H9 (cell line): Measurements from ENCODE around the gene PDE4B. TPM values are rescaled to one million over a fixed set of nuclear protein-coding genes. Genes with fewer than 3 reads are reported as not detected.

Experiments used
- DNase-seq: peaks from one replicate; pipeline ENCODE4 v3.0.0-alpha.2; 2017
- H2AFZ ChIP-seq: one replicate; pipeline ENCODE4 v1.6.1; 2013; ENCODE audit warnings: mild to moderate bottlenecking, low read length, control low read depth, moderate library complexity
- H2AK5ac ChIP-seq: 2 replicates; pipeline ENCODE4 v1.6.1; 2013; ENCODE audit warnings: low read length, control low read depth, mixed read lengths; ENCODE audit not compliant: insufficient read length
- H2BK120ac ChIP-seq: one replicate; pipeline ENCODE4 v1.6.1; 2013; ENCODE audit warnings: low read depth, mild to moderate bottlenecking, low read length, control low read depth, inconsistent platforms; ENCODE audit not compliant: poor library complexity, severe bottlenecking
- H2BK12ac ChIP-seq: 2 replicates; pipeline ENCODE4 v1.6.1; 2013; ENCODE audit warnings: low read length, control low read depth, mixed read lengths, low read depth; ENCODE audit not compliant: insufficient read length
- H2BK15ac ChIP-seq: 2 replicates; pipeline ENCODE4 v1.6.1; 2013; ENCODE audit warnings: low read depth, low read length, control low read depth
- H2BK20ac ChIP-seq: one replicate; pipeline ENCODE4 v1.6.1; 2013; ENCODE audit warnings: low read depth, mild to moderate bottlenecking, low read length, control low read depth, inconsistent platforms; ENCODE audit not compliant: poor library complexity, severe bottlenecking
- H2BK5ac ChIP-seq: 2 replicates; pipeline ENCODE4 v1.6.1; 2013; ENCODE audit warnings: low read length, control low read depth, mixed read lengths; ENCODE audit not compliant: insufficient read length
- H3K14ac ChIP-seq: 2 replicates; pipeline ENCODE4 v1.6.1; 2013; ENCODE audit warnings: low read length, control low read depth; ENCODE audit not compliant: insufficient read depth
- H3K18ac ChIP-seq: 2 replicates; pipeline ENCODE4 v1.6.1; 2013; ENCODE audit warnings: low read depth, mild to moderate bottlenecking, mixed read lengths, low read length, control low read depth; ENCODE audit not compliant: insufficient read length
- H3K23ac ChIP-seq: 2 replicates; pipeline ENCODE4 v1.6.1; 2013; ENCODE audit warnings: low read length, control low read depth, mixed read lengths, low read depth; ENCODE audit not compliant: insufficient read length
- H3K23me2 ChIP-seq: 2 replicates; pipeline ENCODE4 v1.6.1; 2013; ENCODE audit warnings: low read depth, mild to moderate bottlenecking, mixed read lengths, low read length, control low read depth; ENCODE audit not compliant: insufficient read length, poor library complexity, severe bottlenecking
- H3K27ac ChIP-seq: 2 replicates; pipeline ENCODE4 v1.5.1; 2013; ENCODE audit warnings: low read length, control low read depth, mixed read lengths, low read depth; ENCODE audit not compliant: insufficient read length
- H3K27me3 ChIP-seq: 2 replicates; pipeline ENCODE4 v1.6.1; 2013; ENCODE audit warnings: low read length, control low read depth, inconsistent platforms; ENCODE audit not compliant: insufficient read depth
- H3K4ac ChIP-seq: 2 replicates; pipeline ENCODE4 v1.6.1; 2013; ENCODE audit warnings: low read depth, mild to moderate bottlenecking, control low read depth, inconsistent platforms, low read length, moderate library complexity
- H3K4me1 ChIP-seq: 2 replicates; pipeline ENCODE4 v1.6.1; 2013; ENCODE audit warnings: low read length, control low read depth, inconsistent platforms; ENCODE audit not compliant: insufficient read depth
- H3K4me2 ChIP-seq: 2 replicates; pipeline ENCODE4 v1.6.1; 2013; ENCODE audit warnings: low read length, control low read depth, mixed read lengths; ENCODE audit not compliant: insufficient read length, insufficient read depth
- H3K56ac ChIP-seq: 2 replicates; pipeline ENCODE4 v1.6.1; 2013; ENCODE audit warnings: low read depth, mild to moderate bottlenecking, mixed read lengths, low read length, control low read depth; ENCODE audit not compliant: insufficient read length
- H3K79me1 ChIP-seq: 2 replicates; pipeline ENCODE4 v1.6.1; 2013; ENCODE audit warnings: low read depth, mild to moderate bottlenecking, moderate library complexity, low read length, control low read depth, inconsistent platforms; ENCODE audit not compliant: insufficient read depth, poor library complexity, severe bottlenecking
- H3K79me2 ChIP-seq: 2 replicates; pipeline ENCODE4 v1.6.1; 2013; ENCODE audit warnings: low read length, control low read depth, inconsistent platforms; ENCODE audit not compliant: insufficient read depth
- H3K9ac ChIP-seq: 2 replicates; pipeline ENCODE4 v1.6.1; 2013; ENCODE audit warnings: low read length, control low read depth, mixed read lengths; ENCODE audit not compliant: insufficient read length; ENCODE audit errors: extremely low read depth
- H3K9me3 ChIP-seq: one replicate; pipeline ENCODE4 v1.6.1; 2013; ENCODE audit warnings: low read depth, low read length, inconsistent platforms; ENCODE audit not compliant: control insufficient read depth
- H3T11ph ChIP-seq: one replicate; pipeline ENCODE4 v1.6.1; 2013; ENCODE audit warnings: mild to moderate bottlenecking, low read length, control low read depth, inconsistent platforms
- H4K20me1 ChIP-seq: one replicate; pipeline ENCODE4 v1.6.1; 2013; ENCODE audit not compliant: control insufficient read depth, insufficient read length, insufficient read depth
- H4K5ac ChIP-seq: 2 replicates; pipeline ENCODE4 v1.6.1; 2013; ENCODE audit warnings: low read depth, mild to moderate bottlenecking, mixed read lengths, low read length, control low read depth; ENCODE audit not compliant: insufficient read length
- H4K8ac ChIP-seq: replicated peaks from 2 replicates; pipeline ENCODE4 v1.6.1; 2013; ENCODE audit warnings: low read length, control low read depth, mixed read lengths, low read depth; ENCODE audit not compliant: insufficient read length
- H4K91ac ChIP-seq: 2 replicates; pipeline ENCODE4 v1.6.1; 2013; ENCODE audit warnings: low read depth, mild to moderate bottlenecking, moderate library complexity, mixed read lengths, low read length, control low read depth; ENCODE audit not compliant: insufficient read length
- H3K27ac Mint-ChIP-seq, 3 experiments: 2 replicates in 2 of 3; 3 replicates in 1 of 3; pipeline ENCODE4 v1.8.0; 2020 to 2021; ENCODE audit warnings: mixed read lengths in 3 of 3, mild to moderate bottlenecking in 1 of 3, moderate library complexity in 1 of 3
- H3K27me3 Mint-ChIP-seq: 2 replicates; pipeline ENCODE4 v1.8.0; 2021; ENCODE audit warnings: low read depth, mild to moderate bottlenecking, moderate library complexity, mixed read lengths
- H3K36me3 Mint-ChIP-seq, 3 experiments: 2 replicates in 2 of 3; 3 replicates in 1 of 3; pipeline ENCODE4 v1.8.0; 2020 to 2021; ENCODE audit warnings: low read depth in 3 of 3, mixed read lengths in 3 of 3; ENCODE audit not compliant: insufficient read depth in 1 of 3
- H3K4me1 Mint-ChIP-seq, 2 experiments: 2 replicates each; pipeline ENCODE4 v1.8.0; 2020; ENCODE audit warnings: mixed read lengths in 2 of 2
- H3K4me3 Mint-ChIP-seq, 2 experiments: 2 replicates in 1 of 2; 3 replicates in 1 of 2; pipeline ENCODE4 v1.8.0; 2020 to 2021; ENCODE audit warnings: mild to moderate bottlenecking in 2 of 2, mixed read lengths in 2 of 2, moderate library complexity in 1 of 2
- H3K9me3 Mint-ChIP-seq, 2 experiments: 2 replicates in 1 of 2; 3 replicates in 1 of 2; pipeline ENCODE4 v1.8.0; 2020; ENCODE audit warnings: mild to moderate bottlenecking in 2 of 2, mixed read lengths in 2 of 2, moderate library complexity in 1 of 2
- CTCF ChIP-seq: fragments of 200-600 bp; sonication (generic); conservative IDR thresholded peaks from 3 replicates; pipeline ENCODE4 v1.8.0; 2021; ENCODE audit warnings: antibody characterized with exemption, mild to moderate bottlenecking
- WGBS: extraction: QIAGEN DNeasy Blood & Tissue Kit; methylation state at CpG from one replicate; pipeline ENCODE4 v1.1.7; 2013; ENCODE audit warnings: missing lambda C conversion rate, low lambda C conversion rate, mixed read lengths; ENCODE audit not compliant: insufficient read length; ENCODE audit errors: extremely low coverage; 5-methylcytosine and 5-hydroxymethylcytosine counted together
- total RNA-seq: library from RNA; stranded (reverse); gene quantifications from 2 replicates; pipeline ENCODE4 v1.2.1, GENCODE V29; 2021

PDE4B gene
- total RNA-seq, 1 experiment from 2014 or later = 19.8 TPM

- Histone ChIP-seq H2AK5ac (no peak overlapping the region), H3K79me2 (no peaks in the 10 kb centered on the region), H3K4me1 (no peaks in the 10 kb centered on the region), H3K9ac (no peak overlapping the region), H3K27ac (no peak overlapping the region), H4K5ac (no peak overlapping the region), H3K4me2 (no peak overlapping the region), H3K18ac (no peak overlapping the region), H3K56ac (no peak overlapping the region), H4K8ac (no peak overlapping the region), H3K27me3 (no peaks in the 10 kb centered on the region), H2BK15ac (no peak overlapping the region), H2BK120ac (no peak overlapping the region), H3T11ph (no peak overlapping the region), H3K23me2 (no peaks in the 10 kb centered on the region), H3K4ac (no peak overlapping the region), H2BK20ac (no peak overlapping the region), H4K91ac (no peak overlapping the region), H3K23ac (no peak overlapping the region), H2BK12ac (no peak overlapping the region), H3K14ac (no peak overlapping the region), H3K9me3 (no peaks in the 10 kb centered on the region), H2AFZ (no peak overlapping the region), H4K20me1 (no peaks in the 10 kb centered on the region), H3K79me1 (no peaks in the 10 kb centered on the region), H2BK5ac (no peak overlapping the region)
- no peak for DNase-seq
- WGBS = no CpG with 5 or more reads among the region's 1 CpG
- Mint-ChIP-seq H3K4me1 (no peaks in the 10 kb centered on the region), H3K9me3 (no peaks in the 10 kb centered on the region), H3K4me3 (no peak overlapping the region), H3K36me3 (no peaks in the 10 kb centered on the region), H3K27ac (no peak overlapping the region), H3K27me3 (no peaks in the 10 kb centered on the region)
- TF ChIP-seq CTCF = no peak
These were observed 368.0 kb downstream of the PDE4B start for GRCh38 chr1:66160719-66161118.
